ENCODE data around the gene WWP2.
"Not testable (repeated sequence)": the region's sequence is repeated elsewhere in the genome, so short reads cannot be mapped to it uniquely, and the experiment has no call there.

WWP2 gene

DNA sequence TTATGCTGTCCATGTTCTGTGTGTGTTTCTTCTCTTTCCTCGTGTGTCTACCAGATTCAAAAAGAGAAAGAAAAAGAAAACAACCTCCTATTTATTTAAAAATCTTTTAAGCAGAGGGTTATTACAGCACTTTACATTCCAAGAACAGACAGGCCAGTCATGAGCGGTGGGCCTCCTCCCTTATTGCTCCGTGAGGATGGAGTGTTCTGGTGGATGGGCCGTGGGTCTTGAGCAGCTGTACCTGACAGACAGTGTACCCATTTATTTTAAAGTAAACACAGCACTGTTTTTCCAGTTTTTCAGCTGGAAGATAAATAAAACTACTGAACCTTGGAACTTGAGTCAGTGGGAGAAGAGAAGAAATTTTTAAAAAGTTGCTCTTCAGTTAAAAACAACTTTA, 52.4 kb downstream of the WWP2 start:
- DNase-seq (ENCODE audit: low read depth): no peak
- TF ChIP-seq, protein P1, sequence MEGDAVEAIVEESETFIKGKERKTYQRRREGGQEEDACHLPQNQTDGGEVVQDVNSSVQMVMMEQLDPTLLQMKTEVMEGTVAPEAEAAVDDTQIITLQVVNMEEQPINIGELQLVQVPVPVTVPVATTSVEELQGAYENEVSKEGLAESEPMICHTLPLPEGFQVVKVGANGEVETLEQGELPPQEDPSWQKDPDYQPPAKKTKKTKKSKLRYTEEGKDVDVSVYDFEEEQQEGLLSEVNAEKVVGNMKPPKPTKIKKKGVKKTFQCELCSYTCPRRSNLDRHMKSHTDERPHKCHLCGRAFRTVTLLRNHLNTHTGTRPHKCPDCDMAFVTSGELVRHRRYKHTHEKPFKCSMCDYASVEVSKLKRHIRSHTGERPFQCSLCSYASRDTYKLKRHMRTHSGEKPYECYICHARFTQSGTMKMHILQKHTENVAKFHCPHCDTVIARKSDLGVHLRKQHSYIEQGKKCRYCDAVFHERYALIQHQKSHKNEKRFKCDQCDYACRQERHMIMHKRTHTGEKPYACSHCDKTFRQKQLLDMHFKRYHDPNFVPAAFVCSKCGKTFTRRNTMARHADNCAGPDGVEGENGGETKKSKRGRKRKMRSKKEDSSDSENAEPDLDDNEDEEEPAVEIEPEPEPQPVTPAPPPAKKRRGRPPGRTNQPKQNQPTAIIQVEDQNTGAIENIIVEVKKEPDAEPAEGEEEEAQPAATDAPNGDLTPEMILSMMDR (conservative IDR thresholded peaks at IDR 0.05; ENCODE audit: low read depth, low read length): no peak
- no peak overlapping the region for H3K4me3 ChIP-seq (ENCODE audit: low read length)

DNA sequence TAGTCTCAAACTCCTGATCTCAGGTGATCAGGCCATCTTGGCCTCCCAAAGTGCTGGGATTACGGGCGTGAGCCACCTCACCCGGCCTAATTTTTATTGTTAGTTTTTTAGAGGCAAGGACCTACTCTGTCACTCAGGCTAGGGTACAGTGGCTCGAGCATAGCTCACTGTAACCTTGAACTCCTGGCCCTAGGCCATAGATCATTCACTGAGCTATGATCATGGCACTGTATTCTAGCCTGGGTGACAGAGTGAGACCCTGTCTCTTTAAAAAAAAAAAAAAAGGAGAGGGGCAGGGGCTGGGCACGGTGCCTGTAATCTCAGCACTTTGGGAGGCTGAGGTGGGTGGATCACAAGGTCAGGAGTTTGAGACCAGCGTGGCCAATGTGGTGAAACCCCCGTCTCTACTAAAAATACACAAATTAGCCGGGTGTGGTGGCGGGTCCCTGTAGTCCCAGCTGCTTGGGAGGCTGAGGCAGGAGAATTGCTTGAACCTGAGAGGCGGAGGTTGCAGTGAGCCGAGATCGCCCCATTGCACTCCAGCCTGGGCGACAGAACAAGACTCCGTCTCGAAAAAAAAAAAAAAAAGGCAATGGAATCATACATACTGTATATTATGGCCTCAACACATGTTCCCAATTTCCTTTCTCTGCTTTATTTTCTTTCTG, 53.2 kb downstream of the WWP2 start:
- H3K4me3 ChIP-seq (ENCODE audit: low read length); DNase-seq (ENCODE audit: low read depth): not testable (repeated sequence)

DNA sequence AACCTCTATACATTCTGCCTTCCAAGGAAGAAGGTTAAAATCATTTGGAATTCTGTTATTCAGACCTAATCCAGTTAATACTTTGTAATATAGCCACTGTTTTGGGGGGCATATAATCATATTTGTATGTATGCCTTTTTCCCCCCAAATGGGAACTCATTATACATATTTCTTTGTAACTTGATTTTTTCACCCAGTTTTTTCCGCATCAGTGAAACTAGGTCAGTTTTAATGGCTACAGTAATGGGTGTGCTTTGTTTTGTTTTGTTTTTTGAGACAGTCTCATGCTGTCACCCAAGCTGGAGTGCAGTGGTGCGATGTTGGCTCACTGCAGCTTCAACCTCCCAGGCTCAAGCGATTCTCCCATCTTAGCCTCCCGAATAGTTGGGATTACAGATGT, 54.9 kb downstream of the WWP2 start:
- DNase-seq (ENCODE audit: low read depth): no peak
- TF ChIP-seq, protein P1 (conservative IDR thresholded peaks at IDR 0.05; ENCODE audit: low read depth, low read length): no peak
- no peak overlapping the region for H3K4me3 ChIP-seq (ENCODE audit: low read length)

DNA sequence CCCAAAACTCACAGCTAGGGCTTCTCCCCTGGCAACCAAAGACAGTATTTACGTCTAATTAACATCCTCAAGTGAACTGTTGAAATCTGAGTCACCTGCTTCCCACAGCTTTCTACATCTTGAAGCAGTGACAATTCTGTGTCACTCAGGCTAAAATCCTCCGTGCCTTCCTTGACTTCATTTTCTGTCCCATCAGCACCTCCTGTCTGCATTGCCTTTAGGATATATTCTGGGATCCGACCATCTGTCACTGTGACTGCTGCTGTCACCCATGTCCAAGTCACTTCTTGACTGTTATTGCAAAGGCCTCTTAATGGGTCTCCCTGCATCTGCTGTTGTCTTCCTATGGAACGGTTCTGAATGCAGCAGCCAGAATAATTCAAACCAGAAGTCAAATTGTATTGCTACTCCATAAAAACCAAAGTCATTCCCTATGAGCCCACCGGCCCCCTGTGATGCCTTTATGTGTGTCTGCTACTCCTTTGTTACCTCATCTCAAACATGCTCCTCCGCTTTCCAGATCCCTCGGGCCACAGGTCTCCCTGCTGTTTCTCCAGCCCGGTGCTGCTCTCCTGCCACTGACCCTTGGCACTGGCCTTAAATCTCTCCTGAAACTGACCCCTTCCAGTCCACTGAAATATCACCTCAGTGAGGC, 56.9 kb downstream of the WWP2 start:
- TF ChIP-seq, protein P1 (conservative IDR thresholded peaks at IDR 0.05; ENCODE audit: low read depth, low read length): no peak
- no peak overlapping the region for H3K4me3 ChIP-seq (ENCODE audit: low read length)
- DNase-seq (ENCODE audit: low read depth): no peak

DNA sequence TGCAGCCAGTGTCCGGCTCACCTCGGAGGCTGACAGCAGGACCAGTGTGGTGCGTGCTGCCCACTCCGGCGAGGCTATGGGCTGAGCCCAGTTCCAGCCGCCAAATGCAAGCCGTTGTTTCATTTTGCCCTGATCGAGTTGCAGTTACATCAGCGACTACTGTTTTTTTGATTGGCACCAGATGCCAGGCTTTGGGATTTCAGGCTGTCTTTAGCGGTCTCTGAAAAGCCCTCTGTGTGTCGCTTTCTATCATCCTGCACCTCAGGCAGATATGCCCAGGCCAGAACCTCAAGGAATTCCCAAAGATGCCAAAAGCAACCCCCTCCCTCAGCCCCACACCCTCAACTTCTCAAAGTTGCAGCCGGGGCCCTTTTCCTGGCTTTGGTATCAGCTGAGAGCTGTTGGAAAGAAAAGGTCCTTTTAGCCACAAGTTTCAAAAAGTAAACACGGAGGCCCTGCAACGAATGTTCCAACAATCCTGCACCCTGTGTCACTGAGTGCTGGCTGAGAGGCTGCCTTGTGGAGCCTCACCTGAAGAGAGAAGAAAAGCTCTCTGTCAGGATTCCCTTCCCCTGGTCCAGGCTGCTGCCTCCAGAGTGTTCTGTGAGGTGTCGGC, 58.9 kb downstream of the WWP2 start:
- TF ChIP-seq, protein P1 (conservative IDR thresholded peaks at IDR 0.05; ENCODE audit: low read depth, low read length): no peak
- no peak for DNase-seq (ENCODE audit: low read depth)
- H3K4me3 ChIP-seq (ENCODE audit: low read length): no peak overlapping the region

DNA sequence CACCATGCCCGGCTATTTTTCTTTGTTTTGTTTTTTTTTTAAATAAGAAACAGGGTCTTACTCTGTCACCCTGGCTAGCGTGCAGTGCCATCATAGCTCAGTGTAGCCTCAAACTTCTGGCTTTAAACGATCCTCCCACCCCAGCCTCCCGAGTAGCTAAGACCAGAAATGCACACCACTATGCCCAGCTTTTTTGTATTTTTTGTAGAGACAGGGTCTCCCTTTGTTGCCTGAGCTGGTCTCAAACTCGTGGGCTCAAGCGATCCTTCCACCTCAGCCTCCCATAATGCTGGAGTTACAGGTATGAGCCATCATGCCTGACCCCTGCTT, 59.7 kb downstream of the WWP2 start:
- H3K4me3 ChIP-seq (ENCODE audit: low read length): no peak overlapping the region
- no peak for DNase-seq (ENCODE audit: low read depth)
- TF ChIP-seq, protein P1 (conservative IDR thresholded peaks at IDR 0.05; ENCODE audit: low read depth, low read length): no peak

DNA sequence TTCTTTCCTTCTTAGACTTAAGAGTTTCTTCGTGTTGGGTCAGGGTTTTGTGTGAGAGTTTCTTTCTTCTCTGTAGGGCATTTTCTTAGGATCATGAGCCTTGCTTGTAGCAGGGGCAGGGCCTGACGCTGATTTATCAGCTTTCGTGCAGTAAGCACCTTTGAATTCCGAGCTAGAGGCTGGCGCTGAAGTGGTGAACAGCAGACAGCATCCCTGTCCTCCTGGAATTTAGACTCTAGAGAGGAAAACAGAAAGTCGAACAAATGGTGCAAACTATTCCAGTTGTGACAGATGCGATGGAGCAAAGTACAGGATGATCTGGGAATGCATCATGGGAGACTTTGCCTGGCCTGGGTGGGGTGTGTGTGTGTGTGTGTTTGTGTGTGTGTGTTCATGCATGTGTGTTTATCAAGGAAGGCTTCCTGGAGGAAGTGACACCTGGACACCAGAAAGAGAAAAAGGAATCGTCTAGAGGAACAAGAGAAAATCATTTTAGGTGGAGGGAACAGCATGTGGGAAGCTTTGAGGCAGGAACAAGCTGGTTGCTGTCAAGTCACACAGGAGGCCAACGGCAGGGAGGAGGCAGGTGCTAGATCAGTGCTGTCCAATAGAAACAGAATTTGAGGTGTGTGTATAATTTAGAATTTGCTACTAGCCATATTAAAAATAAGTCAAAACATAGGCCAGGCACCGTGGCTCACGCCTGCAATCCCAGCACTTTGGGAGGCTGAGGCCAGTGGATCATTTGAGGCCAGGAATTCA, 60.2 kb downstream of the WWP2 start:
- no peak overlapping the region for H3K4me3 ChIP-seq (ENCODE audit: low read length)
- DNase-seq (ENCODE audit: low read depth): no peak
- TF ChIP-seq, protein P1 (conservative IDR thresholded peaks at IDR 0.05; ENCODE audit: low read depth, low read length): no peak

Measured in retinal pigment epithelial cell (primary cell).